Activated CD4-positive, alpha-beta T cell treated with anti-CD3 and anti-CD28 coated beads, Interleukin-2, amount 50 U/mL, for 24 hours (primary cell): ENCODE measurements around the gene POPDC3.

Experiments used
- DNase-seq, 2 donors: peaks; one replicate each; pipeline ENCODE4 v3.0.0-alpha.2; 2020; ENCODE audit warnings: low read depth in 1 of 2, low spot score in 1 of 2

Gene POPDC3

DNA sequence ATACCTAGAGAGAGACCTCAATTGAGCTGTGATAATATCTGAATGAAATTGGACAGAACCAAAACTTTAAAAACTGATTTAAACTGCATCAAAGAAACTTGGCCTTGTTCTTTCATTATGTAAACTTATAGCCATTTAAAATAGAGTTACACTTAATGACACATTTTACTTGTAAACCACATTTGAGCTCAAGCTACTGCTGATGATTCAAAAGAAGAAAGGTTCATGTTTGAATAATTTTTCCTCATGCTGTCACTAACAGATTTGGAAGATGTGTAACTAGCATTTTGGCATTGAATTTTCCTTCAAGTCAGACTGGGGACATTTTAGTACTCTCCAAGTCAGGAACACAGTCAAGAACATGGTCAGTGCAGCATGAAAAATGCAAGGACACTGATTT lies 26.9 kb downstream of the POPDC3 start:
- no peak for DNase-seq

DNA sequence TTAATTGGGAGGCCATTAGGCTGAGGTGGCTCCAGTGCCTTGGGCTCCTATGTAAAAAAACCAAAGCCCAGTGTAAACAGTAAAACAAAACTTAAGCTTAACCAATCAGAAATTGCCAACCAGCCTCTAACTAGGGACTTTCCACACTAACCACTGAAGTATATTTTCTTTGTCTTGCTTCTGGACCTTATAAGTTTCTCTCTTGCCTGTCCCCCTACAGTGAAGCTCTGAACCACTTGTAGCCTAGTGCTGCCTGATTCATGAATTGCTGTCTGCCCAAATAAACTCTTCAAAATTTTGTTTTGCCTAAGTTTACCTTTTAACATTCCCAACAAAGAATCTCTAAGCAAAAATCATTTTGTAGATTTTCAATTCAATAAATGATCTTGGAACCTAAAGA lies 28.2 kb downstream of the POPDC3 start:
- no peak for DNase-seq

DNA sequence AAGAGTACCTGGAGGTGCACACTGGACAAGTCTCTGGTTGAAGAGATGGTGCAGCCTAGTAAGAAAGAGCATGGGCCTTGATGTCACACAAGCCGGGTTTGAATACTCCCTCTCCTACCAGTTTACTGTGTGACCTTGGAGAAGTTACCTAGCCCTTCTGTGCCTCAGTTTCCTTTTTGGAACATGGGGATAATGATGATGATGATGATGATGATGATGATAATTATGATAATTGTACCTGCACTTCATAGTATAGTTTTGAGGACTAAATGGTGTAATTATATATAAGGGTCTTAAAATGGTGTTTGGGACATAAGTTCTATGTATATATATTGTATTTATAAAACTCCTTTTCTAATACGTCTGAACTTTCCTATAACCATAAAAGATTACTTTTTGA lies 41.7 kb downstream of the POPDC3 start:
- DNase-seq, result no peak

DNA sequence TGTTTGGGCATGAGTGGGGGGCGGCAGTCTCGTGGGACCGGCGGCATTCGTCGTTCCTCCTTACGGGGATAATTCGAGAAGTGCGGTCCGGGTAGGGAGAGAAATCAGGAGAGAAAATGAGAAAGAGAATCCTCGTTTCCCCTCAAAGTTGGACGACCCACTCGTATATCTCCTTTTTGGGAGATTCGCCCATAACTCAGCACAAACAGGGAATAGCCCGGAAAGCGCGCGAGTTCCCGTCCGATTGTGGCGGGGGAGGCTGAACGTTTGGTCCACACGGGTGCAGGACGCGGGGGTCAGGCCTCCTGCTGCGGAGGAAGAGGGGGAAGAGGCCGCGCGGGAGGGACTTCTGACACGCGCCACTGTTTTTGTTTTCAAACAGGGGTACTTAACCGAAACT lies 42.4 kb downstream of the POPDC3 start:
- DNase-seq, result no peak

GRCh38 chr6:105136431-105137350 lies 43.1 kb downstream of the POPDC3 start:
- DNase-seq, result no peak

DNA sequence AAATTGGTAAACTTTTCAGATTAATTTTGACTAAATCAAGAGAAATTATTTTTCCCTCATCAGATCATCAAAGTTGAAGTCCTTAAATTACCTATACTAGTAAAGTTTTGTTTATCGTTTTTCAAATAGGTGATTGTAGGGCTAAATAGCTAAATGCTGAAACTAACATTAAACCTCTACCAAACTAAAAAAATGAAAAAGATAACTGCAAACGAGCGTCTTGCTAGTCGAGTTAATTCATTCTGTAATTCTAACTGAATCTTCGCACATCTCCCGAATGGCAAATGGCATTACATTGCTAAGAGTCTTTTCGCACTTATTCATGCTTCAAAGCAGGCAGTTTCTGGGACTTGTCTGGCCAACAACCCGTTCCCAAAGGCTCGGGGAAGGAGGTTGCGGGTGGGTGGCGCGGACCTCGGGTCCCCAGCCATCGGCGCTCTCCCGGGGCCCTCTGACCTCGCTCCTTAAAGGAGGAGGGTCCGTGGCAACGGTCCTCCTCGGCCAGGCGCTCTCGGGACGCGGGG lies 43.8 kb downstream of the POPDC3 start:
- DNase-seq, result no peak

DNA sequence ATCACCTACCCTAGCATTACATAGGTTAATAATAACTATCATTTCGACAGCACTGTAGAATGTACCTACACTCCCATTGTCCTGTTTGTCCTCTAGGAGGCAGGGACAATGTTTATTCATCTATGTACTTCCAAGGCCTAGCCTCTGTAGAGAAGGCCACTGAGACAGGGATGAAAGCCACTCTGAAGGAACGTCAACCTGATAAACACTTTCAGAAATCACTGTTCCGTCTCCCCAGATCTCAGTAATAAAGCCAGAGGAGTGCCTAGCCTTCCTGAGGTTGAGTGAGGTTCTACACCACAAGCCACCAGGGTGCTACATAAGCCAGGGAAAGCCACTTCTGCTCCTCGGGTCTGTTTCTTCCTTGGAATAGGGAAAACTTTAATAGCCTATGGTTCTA lies 44.8 kb downstream of the POPDC3 start:
- DNase-seq, result no peak

DNA sequence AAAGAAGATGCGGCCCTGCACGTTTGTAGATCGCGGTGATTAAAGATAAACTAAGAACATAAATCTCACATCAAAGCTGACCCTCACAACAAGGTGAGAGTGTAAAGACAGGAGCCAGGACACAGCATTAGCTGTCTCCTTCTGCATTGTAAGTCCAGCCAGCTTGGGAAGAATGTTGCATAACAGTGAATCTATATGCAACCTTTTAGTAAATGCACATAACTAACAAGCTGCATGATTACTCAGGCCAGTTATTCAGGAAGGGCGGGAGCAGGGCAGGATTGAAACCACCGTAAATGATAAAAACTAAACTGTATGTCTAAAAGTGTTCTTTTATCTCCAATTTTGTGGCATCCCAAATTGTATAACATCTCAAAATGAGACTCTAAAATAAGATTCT lies 57.1 kb downstream of the POPDC3 start:
- DNase-seq, result no peak

- no peak for DNase-seq
Measured at GRCh38 chr6:105121981-105122380, 57.8 kb downstream of the POPDC3 start.

DNA sequence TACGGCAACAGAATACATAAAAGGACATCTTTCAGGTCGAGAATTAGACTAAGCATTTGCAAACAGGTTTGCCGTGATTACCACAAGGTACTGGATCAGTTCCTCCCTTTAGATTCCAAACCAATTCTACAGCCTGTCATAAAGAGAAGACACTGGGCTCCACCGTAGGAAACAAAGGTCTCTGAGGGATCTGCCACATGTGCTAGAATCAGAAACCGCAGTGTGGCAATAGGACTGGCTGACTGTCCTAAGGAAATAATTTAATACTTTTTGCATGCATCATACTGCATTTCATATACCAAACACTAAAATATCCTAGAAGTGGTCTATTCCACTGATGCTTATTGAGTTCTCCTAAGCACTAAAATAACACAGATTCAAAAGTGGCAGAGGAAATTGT lies 59.2 kb downstream of the POPDC3 start:
- DNase-seq, result no peak

DNA sequence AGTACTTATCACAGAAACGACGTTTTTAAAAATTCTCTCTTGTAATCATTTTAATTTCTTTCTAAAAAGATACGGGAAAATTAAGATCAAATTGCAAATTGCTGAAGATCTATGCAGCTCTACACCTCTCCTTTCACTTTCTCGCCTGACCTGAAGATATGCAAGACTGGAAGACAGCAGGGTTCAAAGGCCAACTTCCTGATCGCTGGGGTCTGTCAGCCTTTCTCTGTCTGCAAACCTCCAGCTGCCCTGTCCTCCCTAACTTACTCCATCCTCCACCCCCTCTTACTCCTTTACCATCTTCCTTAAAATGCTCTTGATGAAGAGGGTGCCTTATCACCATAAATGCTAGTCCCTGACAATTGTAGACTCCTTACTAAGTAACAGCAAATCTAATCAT lies 63.7 kb downstream of the POPDC3 start:
- no peak for DNase-seq

DNA sequence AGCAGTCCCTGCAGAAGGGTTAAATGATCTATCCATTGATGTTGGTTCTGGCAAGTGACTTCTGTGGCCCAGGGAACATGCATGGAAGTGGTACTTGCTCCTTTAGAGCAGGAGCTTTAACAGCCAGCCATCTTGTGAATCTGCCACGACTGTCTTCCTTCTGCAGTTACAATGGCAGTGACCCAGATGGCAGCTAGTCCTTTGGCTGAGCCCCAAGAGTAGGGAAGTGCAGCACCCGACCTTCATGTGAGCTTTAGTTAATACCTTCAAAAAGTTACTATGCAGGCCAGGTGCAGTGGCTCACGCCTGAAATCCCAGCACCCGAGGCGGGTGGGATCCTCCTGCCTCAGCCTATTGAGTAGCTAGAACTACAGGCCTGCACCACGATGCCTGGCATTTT lies 66.4 kb downstream of the POPDC3 start:
- DNase-seq, result no peak

DNA sequence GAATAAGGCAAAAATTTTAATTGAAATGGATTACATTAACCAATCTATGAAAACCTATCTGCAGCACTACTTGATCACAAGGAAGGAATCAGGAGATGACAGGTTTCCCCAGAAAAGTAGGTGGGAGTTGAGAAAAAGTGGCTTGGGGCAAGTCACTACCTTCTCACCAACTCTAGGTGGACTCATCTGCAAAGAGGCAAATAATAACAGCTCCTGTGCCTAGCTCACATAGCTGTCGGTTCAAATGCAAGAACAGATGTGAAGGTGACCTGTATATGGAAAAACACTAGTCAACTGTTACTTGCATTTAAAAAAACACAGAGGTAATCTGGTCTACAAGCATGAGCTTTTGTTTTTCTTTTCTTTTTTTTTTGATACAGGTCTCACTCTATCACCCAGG lies 67.2 kb downstream of the POPDC3 start:
- no peak for DNase-seq

DNA sequence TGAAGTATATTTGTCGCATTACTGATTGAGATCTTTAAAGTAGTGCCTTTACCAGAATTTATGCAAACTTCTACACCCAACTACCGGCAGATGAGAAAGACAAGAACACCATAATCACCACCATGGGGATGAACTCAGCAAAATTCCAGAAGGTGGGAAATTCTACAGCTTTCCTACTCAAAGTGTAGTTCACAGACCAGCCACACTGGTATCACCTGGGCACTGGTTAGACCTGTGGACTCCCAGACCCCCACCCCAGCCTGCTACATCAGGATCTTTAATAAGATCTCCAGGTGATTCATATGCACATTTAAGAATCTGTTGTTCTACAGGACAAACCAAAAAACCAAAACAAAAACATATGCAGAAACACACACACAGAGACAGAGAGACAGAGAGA lies 67.9 kb downstream of the POPDC3 start:
- DNase-seq, result no peak

DNA sequence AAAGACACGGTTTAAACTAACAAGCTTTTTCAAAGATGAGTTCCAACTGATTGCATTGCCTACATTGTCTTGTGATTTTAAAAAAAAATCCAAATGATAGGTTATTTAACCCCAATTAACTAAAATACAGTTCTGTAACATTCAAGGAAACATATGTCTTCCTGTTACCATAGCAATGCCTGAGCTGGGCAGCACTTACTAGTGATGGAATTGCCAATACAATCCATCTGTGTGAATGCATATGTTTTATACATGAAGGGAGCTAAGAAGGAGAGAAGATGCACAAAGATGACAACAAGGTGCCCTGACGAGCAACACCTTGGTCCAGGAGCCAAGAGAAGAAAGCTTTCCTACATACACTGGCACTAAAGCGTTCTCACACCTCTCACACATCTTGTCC lies 68.7 kb downstream of the POPDC3 start:
- DNase-seq, result no peak

DNA sequence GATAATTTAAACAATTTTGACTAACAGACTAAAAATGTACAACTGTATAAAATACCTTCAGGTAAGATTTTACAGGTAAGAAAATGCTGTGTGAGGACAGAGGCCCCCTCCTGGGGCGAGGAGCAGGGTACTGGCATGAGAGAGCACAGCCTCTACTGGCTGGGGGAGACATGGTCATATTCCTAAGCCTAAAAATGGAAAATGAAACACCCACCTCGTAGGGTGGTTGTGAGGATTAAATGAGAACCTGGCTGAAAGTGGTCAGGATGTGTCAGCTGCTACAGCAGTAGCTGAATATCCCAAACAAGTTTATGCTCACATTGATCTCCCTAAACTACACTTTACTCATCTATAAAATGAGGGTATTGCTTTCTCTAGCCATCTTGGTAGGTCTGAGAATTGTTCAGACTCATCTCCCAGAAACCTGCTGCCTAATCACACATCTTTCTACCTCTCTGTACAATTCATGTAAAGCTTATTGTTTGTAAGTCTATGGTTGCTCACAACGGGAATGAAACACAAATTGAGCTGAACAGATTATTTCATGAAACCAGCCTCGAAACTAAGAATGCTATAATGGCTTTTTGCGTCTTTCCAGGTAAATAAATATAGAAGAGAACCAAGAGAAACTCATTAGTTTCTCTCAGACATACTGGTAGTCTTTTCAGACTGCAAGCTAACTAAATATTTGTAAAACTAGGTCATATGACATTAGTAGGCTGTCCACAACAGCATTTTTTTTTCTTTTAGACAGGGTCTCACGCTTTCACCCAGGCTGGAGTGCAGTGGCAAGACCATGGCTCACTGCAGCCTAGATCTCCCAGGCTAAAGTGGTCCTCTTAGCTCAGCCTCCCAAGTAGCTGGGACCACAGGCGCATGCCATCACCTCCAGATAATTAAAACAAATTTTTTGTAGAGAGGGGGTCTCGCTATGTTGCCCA lies 69.6 kb downstream of the POPDC3 start:
- no peak for DNase-seq

DNA sequence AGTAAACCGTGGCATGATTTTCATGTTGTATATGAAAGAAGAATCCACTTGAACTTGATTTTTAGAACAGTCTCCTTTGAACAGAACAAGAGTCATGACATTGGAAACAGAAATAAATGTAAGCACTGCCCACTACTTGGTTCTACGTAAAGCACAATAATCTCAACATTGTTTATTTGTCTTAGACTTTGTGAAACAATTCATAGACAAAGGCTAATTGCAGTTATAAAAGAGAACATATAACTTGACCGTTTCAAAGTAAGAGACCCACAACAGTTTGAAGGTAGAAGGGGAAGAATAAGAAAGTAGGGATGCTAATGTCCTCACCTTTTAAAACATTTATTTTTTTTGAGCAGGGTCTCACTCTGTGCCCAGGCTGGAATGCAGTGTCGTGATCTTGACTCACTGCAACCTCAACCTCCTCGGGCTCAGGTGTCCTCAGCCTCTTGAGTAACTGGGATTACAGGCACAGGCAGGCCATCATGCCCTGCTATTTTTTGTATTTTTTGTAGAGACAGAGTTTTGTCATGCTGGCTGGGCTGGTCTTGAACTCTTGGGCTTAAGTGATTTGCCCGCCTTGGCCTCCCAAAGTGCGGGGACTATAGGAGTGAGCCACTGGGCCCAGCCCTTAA lies 71.1 kb downstream of the POPDC3 start:
- no peak for DNase-seq
